ENCODE results near the gene TIAM1.

DNA sequence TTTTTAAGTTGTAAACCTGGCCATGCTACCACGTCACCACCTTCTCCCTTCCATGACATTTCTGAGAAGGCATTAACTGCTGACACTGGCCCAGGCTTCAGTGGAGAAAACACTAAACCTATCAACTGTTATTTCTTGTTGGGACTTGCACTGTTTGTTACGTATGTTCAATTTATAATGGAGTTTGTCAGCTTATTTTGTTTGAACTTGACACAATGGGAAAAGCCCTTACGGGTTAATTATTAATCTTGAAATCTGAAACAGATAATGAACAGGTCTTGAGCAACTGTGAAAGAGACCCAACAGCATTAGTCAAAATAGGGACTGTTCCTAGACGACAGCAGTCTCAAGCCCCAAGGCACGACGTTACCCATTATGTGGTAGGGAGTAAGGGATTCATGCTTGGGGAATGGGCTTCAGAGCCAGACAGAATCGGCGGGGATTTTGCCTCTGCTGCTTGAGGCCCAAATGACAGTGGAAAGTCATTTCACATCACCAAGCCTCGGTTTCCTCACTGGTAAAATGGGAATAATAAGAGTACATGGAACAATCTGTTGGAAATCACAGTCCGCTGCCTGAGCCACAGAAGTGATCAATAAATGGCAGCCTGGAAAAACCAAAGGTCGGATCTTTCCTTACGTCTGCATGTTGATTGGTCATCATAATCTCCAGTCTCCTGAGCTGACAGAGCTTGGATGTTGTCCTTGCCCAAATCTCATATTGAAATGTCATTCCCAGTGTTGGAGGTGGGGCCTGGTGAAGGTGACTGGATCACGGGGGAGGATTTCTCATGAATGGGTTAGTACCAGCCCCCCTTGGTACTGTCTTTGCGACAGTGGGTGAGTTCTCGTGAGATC, 44.5 kb downstream of the TIAM1 start:
- TF ChIP-seq, protein P1, sequence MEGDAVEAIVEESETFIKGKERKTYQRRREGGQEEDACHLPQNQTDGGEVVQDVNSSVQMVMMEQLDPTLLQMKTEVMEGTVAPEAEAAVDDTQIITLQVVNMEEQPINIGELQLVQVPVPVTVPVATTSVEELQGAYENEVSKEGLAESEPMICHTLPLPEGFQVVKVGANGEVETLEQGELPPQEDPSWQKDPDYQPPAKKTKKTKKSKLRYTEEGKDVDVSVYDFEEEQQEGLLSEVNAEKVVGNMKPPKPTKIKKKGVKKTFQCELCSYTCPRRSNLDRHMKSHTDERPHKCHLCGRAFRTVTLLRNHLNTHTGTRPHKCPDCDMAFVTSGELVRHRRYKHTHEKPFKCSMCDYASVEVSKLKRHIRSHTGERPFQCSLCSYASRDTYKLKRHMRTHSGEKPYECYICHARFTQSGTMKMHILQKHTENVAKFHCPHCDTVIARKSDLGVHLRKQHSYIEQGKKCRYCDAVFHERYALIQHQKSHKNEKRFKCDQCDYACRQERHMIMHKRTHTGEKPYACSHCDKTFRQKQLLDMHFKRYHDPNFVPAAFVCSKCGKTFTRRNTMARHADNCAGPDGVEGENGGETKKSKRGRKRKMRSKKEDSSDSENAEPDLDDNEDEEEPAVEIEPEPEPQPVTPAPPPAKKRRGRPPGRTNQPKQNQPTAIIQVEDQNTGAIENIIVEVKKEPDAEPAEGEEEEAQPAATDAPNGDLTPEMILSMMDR (conservative IDR thresholded peaks at IDR 0.05 in 1 of 2, IDR thresholded peaks at IDR 0.05 in 1 of 2; ENCODE audit: extremely low read depth in 1 of 2, insufficient read depth in 1 of 2, low read depth in 1 of 2, low read length in 2 of 2), result no peak
- no peak for TF ChIP-seq EZH2 (IDR thresholded peaks at IDR 0.05; ENCODE audit: borderline replicate concordance, low read length)

All from mammary epithelial cell (primary cell).